ENCODE data around the gene NLRP3. TPM values are rescaled to one million over a fixed set of nuclear protein-coding genes. Genes with fewer than 3 reads are reported as not detected.

Gene NLRP3
- total RNA-seq, 1 experiment from 2014 or later: not detected

- Mint-ChIP-seq H3K27ac (no peak overlapping the region), H3K36me3 (ENCODE audit: insufficient read depth in 1 of 3, low read depth in 3 of 3) (no peaks in the 10 kb centered on the region), H3K4me1 (peaks cover 0 to 2% of the 10 kb centered on the region in 2 experiments; a peak in 2 of 4 replicates), H3K9me3 (no peaks in the 10 kb centered on the region), H3K27me3 (ENCODE audit: low read depth) (no peaks in the 10 kb centered on the region; the same call in 1 of the 2 replicates), H3K4me3 (no peak overlapping the region)
- Histone ChIP-seq H3K4ac (ENCODE audit: low read depth, low read length) (no peak overlapping the region), H3K23me2 (ENCODE audit: insufficient read length, low read depth, low read length, poor library complexity, severe bottlenecking) (no peaks in the 10 kb centered on the region), H2AFZ (ENCODE audit: low read length) (no peak overlapping the region), H3K27me3 (ENCODE audit: insufficient read depth, low read length) (no peaks in the 10 kb centered on the region), H3K9ac (ENCODE audit: extremely low read depth, insufficient read length, low read length) (no peak overlapping the region), H2BK20ac (ENCODE audit: low read depth, low read length, poor library complexity, severe bottlenecking) (no peak overlapping the region), H3K4me1 (ENCODE audit: insufficient read depth, low read length) (no peaks in the 10 kb centered on the region), H2BK5ac (ENCODE audit: insufficient read length, low read length) (no peak overlapping the region), H4K91ac (ENCODE audit: insufficient read length, low read depth, low read length) (no peak overlapping the region), H3K23ac (ENCODE audit: insufficient read length, low read depth, low read length) (no peak overlapping the region), H2BK15ac (ENCODE audit: low read depth, low read length) (no peak overlapping the region), H4K20me1 (ENCODE audit: control insufficient read depth, insufficient read depth, insufficient read length) (no peaks in the 10 kb centered on the region), H4K8ac (replicated peaks; ENCODE audit: insufficient read length, low read depth, low read length) (no peak overlapping the region), H3K27ac (ENCODE audit: insufficient read length, low read depth, low read length) (no peak overlapping the region), H3K79me1 (ENCODE audit: insufficient read depth, low read depth, low read length, poor library complexity, severe bottlenecking) (no peaks in the 10 kb centered on the region), H3K18ac (ENCODE audit: insufficient read length, low read depth, low read length) (no peak overlapping the region), H3K4me2 (ENCODE audit: insufficient read depth, insufficient read length, low read length) (no peak overlapping the region), H2BK120ac (ENCODE audit: low read depth, low read length, poor library complexity, severe bottlenecking) (no peak overlapping the region), H3K56ac (ENCODE audit: insufficient read length, low read depth, low read length) (no peak overlapping the region), H2AK5ac (ENCODE audit: insufficient read length, low read length) (no peak overlapping the region), H3T11ph (ENCODE audit: low read length) (no peak overlapping the region), H4K5ac (ENCODE audit: insufficient read length, low read depth, low read length) (no peak overlapping the region), H3K14ac (ENCODE audit: insufficient read depth, low read length) (no peak overlapping the region), H3K79me2 (ENCODE audit: insufficient read depth, low read length) (no peaks in the 10 kb centered on the region), H2BK12ac (ENCODE audit: insufficient read length, low read depth, low read length) (no peak overlapping the region), H3K9me3 (ENCODE audit: control insufficient read depth, low read depth, low read length) (no peaks in the 10 kb centered on the region)
- no peak for DNase-seq
- no peak for TF ChIP-seq CTCF (conservative IDR thresholded peaks at IDR 0.05)
- no CpG with 5 or more reads among the region's 10 CpGs for WGBS (ENCODE audit: extremely low coverage, insufficient read length, low lambda C conversion rate)
These were observed 8.8 kb upstream of the NLRP3 start for GRCh38 chr1:247407180-247407616.

All from H9 (cell line).